Measurements from ENCODE around the gene RNF220. TPM values are rescaled to one million over a fixed set of nuclear protein-coding genes. Genes with fewer than 3 reads are reported as not detected.

Gene RNF220
- total and polyA plus RNA-seq, 11 donors: 54.2 to 108 (median 62.4) TPM

DNA sequence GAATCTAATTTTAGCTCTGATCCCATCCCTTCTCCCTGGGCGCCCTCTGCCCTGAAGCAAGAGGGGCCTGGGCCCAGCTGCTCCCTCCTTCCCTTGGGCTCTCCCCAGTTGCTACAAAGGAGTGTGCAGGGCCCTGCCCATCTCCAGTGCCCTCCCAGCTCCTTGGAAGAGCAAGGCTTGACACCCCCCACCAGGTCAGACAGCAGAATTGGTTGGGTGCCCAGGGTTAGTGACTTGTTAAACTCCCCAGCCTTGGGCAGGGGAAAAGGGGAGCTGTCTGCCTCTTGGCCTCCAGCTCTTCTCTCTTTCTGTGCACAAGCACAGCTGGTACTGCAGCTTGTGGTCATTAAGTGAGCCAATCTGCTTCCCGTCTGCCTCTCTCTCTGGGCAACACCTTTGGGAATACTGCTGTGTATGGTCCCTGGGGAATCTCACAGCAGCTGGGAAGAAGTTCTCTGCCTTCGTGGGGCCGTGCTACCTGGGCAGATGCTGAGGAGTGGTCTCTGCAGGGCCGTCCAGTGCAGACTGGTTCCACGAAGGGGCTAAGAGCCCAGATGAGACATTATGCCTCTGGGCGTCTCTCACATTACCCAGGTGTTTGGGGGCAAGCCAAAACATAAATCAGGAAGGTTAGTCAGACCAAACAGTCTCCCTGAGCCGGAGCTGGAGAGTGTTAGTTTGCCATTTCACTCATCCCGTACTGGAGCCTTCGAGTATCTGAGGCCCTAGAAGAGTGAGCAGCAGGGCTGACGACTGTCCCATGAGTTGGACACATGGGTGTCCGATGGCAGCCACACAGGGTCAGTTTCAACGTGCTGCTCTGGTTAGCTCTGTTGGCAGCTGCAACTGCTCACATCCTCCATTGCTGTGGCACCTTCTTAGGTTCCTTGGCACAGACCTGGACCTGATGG, 231.9 kb downstream of the RNF220 start:
- Histone ChIP-seq H3K27me3 (no peaks in the 10 kb centered on the region), H3K4me1 (peaks cover 0 to 68% (median 28%) of the 10 kb centered on the region in 12 donors), H3K9me3 (no peaks in the 10 kb centered on the region), H3K4me3 (no peak overlapping the region), H3K36me3 (peaks cover 0 to 91% (median 83%) of the 10 kb centered on the region in 9 donors), H3K27ac (peak overlapping the region in 6 of 12 donors; percentile 5 to 74 (median 38))
- no peak for ATAC-seq
- no peak for TF ChIP-seq POLR2A (IDR thresholded peaks at IDR 0.05)
- TF ChIP-seq, protein P1, sequence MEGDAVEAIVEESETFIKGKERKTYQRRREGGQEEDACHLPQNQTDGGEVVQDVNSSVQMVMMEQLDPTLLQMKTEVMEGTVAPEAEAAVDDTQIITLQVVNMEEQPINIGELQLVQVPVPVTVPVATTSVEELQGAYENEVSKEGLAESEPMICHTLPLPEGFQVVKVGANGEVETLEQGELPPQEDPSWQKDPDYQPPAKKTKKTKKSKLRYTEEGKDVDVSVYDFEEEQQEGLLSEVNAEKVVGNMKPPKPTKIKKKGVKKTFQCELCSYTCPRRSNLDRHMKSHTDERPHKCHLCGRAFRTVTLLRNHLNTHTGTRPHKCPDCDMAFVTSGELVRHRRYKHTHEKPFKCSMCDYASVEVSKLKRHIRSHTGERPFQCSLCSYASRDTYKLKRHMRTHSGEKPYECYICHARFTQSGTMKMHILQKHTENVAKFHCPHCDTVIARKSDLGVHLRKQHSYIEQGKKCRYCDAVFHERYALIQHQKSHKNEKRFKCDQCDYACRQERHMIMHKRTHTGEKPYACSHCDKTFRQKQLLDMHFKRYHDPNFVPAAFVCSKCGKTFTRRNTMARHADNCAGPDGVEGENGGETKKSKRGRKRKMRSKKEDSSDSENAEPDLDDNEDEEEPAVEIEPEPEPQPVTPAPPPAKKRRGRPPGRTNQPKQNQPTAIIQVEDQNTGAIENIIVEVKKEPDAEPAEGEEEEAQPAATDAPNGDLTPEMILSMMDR (IDR thresholded peaks at IDR 0.05): no peak
- intact Hi-C loops (cut with DNase I): no loop called here
- 69 to 72% (median 72%) methylated on average over 10 to 13 of the region's 13 CpGs for WGBS, 4 donors
- no peak for DNase-seq

GRCh38 chr1:44637702-44638411, 232.8 kb downstream of the RNF220 start:
- H3K4me1 ChIP-seq: peaks cover 0 to 71% (median 29%) of the 10 kb centered on the region in 12 donors
- TF ChIP-seq, protein P1 (IDR thresholded peaks at IDR 0.05): no peak
- TF ChIP-seq POLR2A (IDR thresholded peaks at IDR 0.05): no peak
- ATAC-seq: no peak
- H3K27ac ChIP-seq: peak overlapping the region in 1 of 12 donors; percentile 74
- no peak overlapping the region for H3K4me3 ChIP-seq
- H3K36me3 ChIP-seq: peaks cover 0 to 97% (median 92%) of the 10 kb centered on the region in 9 donors
- 81 to 83% (median 82%) methylated on average over 27 of the region's 27 CpGs for WGBS, 4 donors
- no peak for DNase-seq
- H3K9me3 ChIP-seq: no peaks in the 10 kb centered on the region
- no peaks in the 10 kb centered on the region for H3K27me3 ChIP-seq
- intact Hi-C loops (cut with DNase I): no loop called here

GRCh38 chr1:44640200-44640853, 235.3 kb downstream of the RNF220 start:
- no peak for TF ChIP-seq POLR2A (IDR thresholded peaks at IDR 0.05)
- TF ChIP-seq, protein P1 (IDR thresholded peaks at IDR 0.05): no peak
- 70 to 81% (median 77%) methylated on average over 23 to 24 of the region's 24 CpGs for WGBS, 4 donors
- H3K9me3 ChIP-seq: no peaks in the 10 kb centered on the region
- intact Hi-C loops (cut with DNase I): no loop called here
- H3K36me3 ChIP-seq: peaks cover 0 to 100% (median 96%) of the 10 kb centered on the region in 9 donors
- ATAC-seq: peak; percentile 74 to 92 (median 78)
- peak in 3 of 5 donors; percentile 43 to 65 (median 58) for DNase-seq
- H3K27ac ChIP-seq: peak overlapping the region in 8 of 12 donors; percentile 9 to 63 (median 52)
- no peaks in the 10 kb centered on the region for H3K27me3 ChIP-seq
- H3K4me1 ChIP-seq: peaks cover 0 to 71% (median 22%) of the 10 kb centered on the region in 12 donors
- no peak overlapping the region for H3K4me3 ChIP-seq

Measured in heart left ventricle (tissue), 16 donors.